Embryonic facial prominence (tissue), 1 donor: ENCODE measurements around the gene SORCS3.

Source experiments
- DNase-seq: peaks from one replicate; pipeline ENCODE4 v3.0.0-alpha.2; 2016; ENCODE audit errors: extremely low spot score

The SORCS3 gene

DNA sequence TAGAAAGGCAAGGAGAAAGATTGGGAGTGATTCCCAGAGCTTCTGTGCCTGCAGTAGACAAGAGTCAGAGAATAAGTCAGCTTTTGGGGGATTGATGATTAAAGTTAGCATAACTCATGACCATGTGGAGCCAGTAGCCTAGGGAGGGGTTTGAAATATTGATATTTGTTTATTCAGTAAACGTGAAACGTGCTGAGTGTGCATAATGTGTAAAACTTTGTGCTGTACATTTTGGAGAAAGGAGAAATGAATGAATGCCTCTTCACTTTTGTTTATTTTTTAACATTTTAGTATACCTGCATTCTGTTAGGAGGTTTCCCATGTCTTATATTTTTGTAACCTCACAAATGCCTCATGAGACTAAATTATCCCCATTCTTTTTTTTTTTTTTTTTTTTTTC, 272.3 kb downstream of the SORCS3 start:
- DNase-seq, result no peak

DNA sequence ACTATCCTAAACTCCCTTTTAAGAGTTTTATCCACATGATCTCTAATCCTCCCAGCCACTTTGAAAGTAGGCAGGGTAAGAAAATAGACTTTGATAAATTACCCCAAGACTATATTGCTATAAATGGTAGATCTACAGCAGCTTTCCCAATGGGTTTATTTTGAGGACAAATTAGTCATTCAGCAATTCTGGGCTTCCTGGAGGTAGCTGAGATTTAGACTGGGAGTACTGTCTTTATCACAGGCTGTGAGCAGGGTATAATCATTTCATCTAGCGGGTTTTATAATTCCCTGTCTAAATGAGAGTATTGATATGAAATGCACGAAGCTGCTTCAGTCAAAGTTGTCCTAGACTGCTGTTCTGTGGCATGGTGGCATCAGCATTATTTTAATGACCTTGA, 279.4 kb downstream of the SORCS3 start:
- DNase-seq, result no peak

GRCh38 chr10:104921763-104922162, 280.7 kb downstream of the SORCS3 start:
- no peak for DNase-seq

DNA sequence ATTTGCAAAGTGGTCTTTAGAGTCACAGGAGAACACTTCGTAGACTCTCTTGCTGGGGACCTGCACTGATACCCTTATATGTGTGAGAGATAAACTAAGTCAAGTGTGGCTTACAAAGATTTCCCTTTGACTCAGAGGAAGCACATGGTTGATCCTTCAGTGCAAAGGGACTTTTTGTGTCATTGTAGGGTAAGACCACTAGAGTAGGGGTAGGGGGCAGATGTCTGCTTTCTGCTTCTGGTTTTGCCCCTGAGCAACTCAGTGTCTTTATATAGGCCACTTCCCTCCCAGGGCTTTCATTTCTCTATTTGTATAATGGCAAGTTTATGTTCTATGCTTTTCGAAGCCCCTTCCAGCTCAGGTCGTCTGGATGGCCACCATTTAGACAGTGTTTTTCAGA, 281.7 kb downstream of the SORCS3 start:
- DNase-seq, result no peak

- DNase-seq, result no peak
Observed at GRCh38 chr10:104923501-104923900, 282.4 kb downstream of the SORCS3 start.

GRCh38 chr10:104924101-104924795, 283.2 kb downstream of the SORCS3 start:
- DNase-seq, result no peak

GRCh38 chr10:104925232-104925851, 284.3 kb downstream of the SORCS3 start:
- DNase-seq, result no peak

- no peak for DNase-seq
Observed at GRCh38 chr10:104928734-104929133, 287.6 kb downstream of the SORCS3 start.

- DNase-seq, result no peak
Observed at GRCh38 chr10:104931612-104932134, 290.6 kb downstream of the SORCS3 start.

- DNase-seq, result no peak
Observed at GRCh38 chr10:104935656-104936055, 294.6 kb downstream of the SORCS3 start.

- no peak for DNase-seq
Observed at GRCh38 chr10:104937567-104937966, 296.5 kb downstream of the SORCS3 start.

- no peak for DNase-seq
Observed at GRCh38 chr10:104938031-104938430, 296.9 kb downstream of the SORCS3 start.

GRCh38 chr10:104941662-104942061, 300.6 kb downstream of the SORCS3 start:
- DNase-seq, result no peak

DNA sequence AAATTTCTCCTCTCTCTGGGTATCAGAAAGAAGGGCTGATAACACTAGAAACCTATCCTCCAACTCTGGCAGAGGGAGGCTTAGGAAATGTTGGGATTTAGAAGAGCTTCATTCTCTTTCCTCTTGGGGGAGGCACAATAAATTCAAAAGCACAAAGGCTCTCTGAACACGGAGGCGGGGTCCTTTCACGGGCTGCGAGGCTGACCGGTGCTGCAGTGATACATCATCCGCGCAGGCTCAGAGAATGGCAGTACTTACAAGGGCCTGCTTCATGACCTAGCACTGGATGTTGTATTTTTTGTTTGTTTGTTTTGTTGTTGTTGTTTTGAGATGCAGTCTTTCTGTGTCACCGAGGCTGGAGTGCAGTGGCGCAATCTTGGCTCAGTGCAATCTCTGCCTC, 306.2 kb downstream of the SORCS3 start:
- DNase-seq, result no peak

- no peak for DNase-seq
Observed at GRCh38 chr10:104957178-104957841, 316.2 kb downstream of the SORCS3 start.

GRCh38 chr10:104966563-104967297, 325.6 kb downstream of the SORCS3 start:
- no peak for DNase-seq

- no peak for DNase-seq
Observed at GRCh38 chr10:104980368-104980767, 339.3 kb downstream of the SORCS3 start.

GRCh38 chr10:104981995-104982394, 340.9 kb downstream of the SORCS3 start:
- DNase-seq, result no peak

- no peak for DNase-seq
Observed at GRCh38 chr10:104988686-104989085, 347.6 kb downstream of the SORCS3 start.

GRCh38 chr10:104989880-104990279, 348.8 kb downstream of the SORCS3 start:
- no peak for DNase-seq

DNA sequence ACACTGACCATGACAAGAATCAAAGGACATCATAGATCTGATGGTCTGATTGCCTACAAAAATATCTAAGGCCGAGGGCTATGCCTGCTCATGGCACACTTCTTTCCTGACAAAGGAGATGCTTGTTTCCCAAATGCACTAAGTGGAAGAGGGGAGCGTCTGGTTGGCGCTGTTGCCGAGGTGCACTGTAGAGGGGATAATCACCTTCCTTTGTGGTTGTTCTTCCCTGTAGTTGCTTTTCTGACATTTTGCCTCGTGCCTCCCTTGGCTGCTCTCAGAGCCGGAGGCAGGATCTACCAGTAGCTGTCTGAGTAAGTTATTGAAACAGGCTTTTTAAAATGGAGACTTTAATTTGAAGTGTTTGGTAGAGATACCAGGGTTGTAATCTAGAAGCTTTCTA, 352.0 kb downstream of the SORCS3 start:
- DNase-seq, result no peak

GRCh38 chr10:105001269-105001668, 360.2 kb downstream of the SORCS3 start:
- DNase-seq, result no peak
